ENCODE results near the gene SLC35C1. TPM values are rescaled to one million over a fixed set of nuclear protein-coding genes. Genes with fewer than 3 reads are reported as not detected.
A peak's percentile ranks its signal among the peaks of the same experiment; 100 is the strongest.

Gene SLC35C1
- total and polyA plus RNA-seq, 2 of the 13 experiments (the other 11 are each of a cell fraction or from before 2014, with no cell fraction given), result 2.9 to 7.0 TPM

- peak; percentile 82 for TF ChIP-seq DBP (CRISPR knock-in tag; IDR thresholded peaks at IDR 0.05; ENCODE audit: not compliant biosample characterization)
- TF ChIP-seq ZNF431 (CRISPR knock-in tag; IDR thresholded peaks at IDR 0.05; ENCODE audit: borderline replicate concordance, low read depth), result no peak
- 0 out of 2 replicates have a peak, but pooled peaks have one; percentile 78 for TF ChIP-seq NFIB (CRISPR knock-in tag; IDR thresholded peaks at IDR 0.05; ENCODE audit: borderline replicate concordance)
- TF ChIP-seq HMG20A (CRISPR knock-in tag; IDR thresholded peaks at IDR 0.05; ENCODE audit: borderline replicate concordance), result no peak
- no peak for TF ChIP-seq ZNF674 (CRISPR knock-in tag; IDR thresholded peaks at IDR 0.05; ENCODE audit: low read depth)
- peak; percentile 80; the same call in 1 of the 2 replicates for TF ChIP-seq ZNF788 (CRISPR knock-in tag; IDR thresholded peaks at IDR 0.05; ENCODE audit: borderline replicate concordance)
- TF ChIP-seq ZNF639 (CRISPR knock-in tag; conservative IDR thresholded peaks at IDR 0.05), result no peak
- peak; percentile 83 for TF ChIP-seq SP2 (CRISPR knock-in tag; IDR thresholded peaks at IDR 0.05)
- TF ChIP-seq ZNF329 (CRISPR knock-in tag; IDR thresholded peaks at IDR 0.05; ENCODE audit: low read depth), result 0 out of 2 replicates have a peak, but pooled peaks have one; percentile 74
- peak; percentile 32; the same call in 1 of the 2 replicates for TF ChIP-seq RARA (CRISPR knock-in tag; IDR thresholded peaks at IDR 0.05)
- no peak for TF ChIP-seq RFX3 (CRISPR knock-in tag; IDR thresholded peaks at IDR 0.05)
- TF ChIP-seq TIGD3 (CRISPR knock-in tag; IDR thresholded peaks at IDR 0.05; ENCODE audit: borderline replicate concordance), result no peak; the same call in 1 of the 2 replicates
- peak; percentile 69; the same call in 1 of the 2 replicates for TF ChIP-seq KLF12 (CRISPR knock-in tag; IDR thresholded peaks at IDR 0.05; ENCODE audit: borderline replicate concordance)
- TF ChIP-seq ISL2 (CRISPR knock-in tag; IDR thresholded peaks at IDR 0.05), result 0 out of 2 replicates have a peak, but pooled peaks have one; percentile 51
- 0 out of 2 replicates have a peak, but pooled peaks have one; percentile 15 for TF ChIP-seq BCL6 (CRISPR knock-in tag; IDR thresholded peaks at IDR 0.05)
- TF ChIP-seq ARNT2 (CRISPR knock-in tag; IDR thresholded peaks at IDR 0.05; ENCODE audit: low read depth), result peak; percentile 84
- TF ChIP-seq KDM1A (CRISPR knock-in tag; IDR thresholded peaks at IDR 0.05), result no peak
- TF ChIP-seq POLR2A (IDR thresholded peaks at IDR 0.05; ENCODE audit: insufficient read depth in 1 of 2, low read depth in 2 of 2, low read length in 2 of 2), result peak; percentile 93 to 97
- no peak for TF ChIP-seq SOX6 (IDR thresholded peaks at IDR 0.05)
- TF ChIP-seq SOX6 (CRISPR knock-in tag; IDR thresholded peaks at IDR 0.05), result peak; percentile 47; the same call in 1 of the 2 replicates
- peak; percentile 99 for TF ChIP-seq MAX (IDR thresholded peaks at IDR 0.05)
- no peak for TF ChIP-seq ZBED4 (CRISPR knock-in tag; IDR thresholded peaks at IDR 0.05; ENCODE audit: borderline replicate concordance)
Measured at GRCh38 chr11:45846974-45847910, 42.3 kb downstream of the SLC35C1 start, which contains the start of gene CRY2 (continued).

Measured in HepG2 (cell line).